GM23338 (cell line): ENCODE results near the gene KCND2.

Source experiments
- CREB1 ChIP-seq: fragments of 250-450 bp; sonication (Bioruptor Pico); IDR thresholded peaks from 2 replicates; pipeline ENCODE4 v1.5.0; 2020; ENCODE audit warnings: low read depth, mild to moderate bottlenecking, moderate library complexity
- CTCF ChIP-seq, 2 experiments: fragments of 200-600 bp in 1 of 2; sonication (generic) in 1 of 2; conservative IDR thresholded peaks; 2 replicates each; pipeline versions ENCODE4 v1.5.1 to v1.6.1; 2016 to 2017; ENCODE audit warnings: antibody characterized with exemption in 2 of 2, low read depth in 2 of 2, mild to moderate bottlenecking in 2 of 2, moderate library complexity in 1 of 2
- EZH2 ChIP-seq: fragments of 200-600 bp; sonication (generic); IDR thresholded peaks from one replicate; pipeline ENCODE4 v1.8.0; 2017; ENCODE audit warnings: antibody characterized with exemption, mild to moderate bottlenecking, low read depth; ENCODE audit not compliant: unreplicated experiment
- EZH2phosphoT487 ChIP-seq: fragments of 200-600 bp; sonication (generic); IDR thresholded peaks from one replicate; pipeline ENCODE4 v1.8.1; 2018; ENCODE audit warnings: antibody characterized with exemption; ENCODE audit not compliant: unreplicated experiment
- JUNB ChIP-seq: IDR thresholded peaks from one replicate; pipeline ENCODE4 v1.6.1; 2016; ENCODE audit warnings: antibody characterized with exemption; ENCODE audit not compliant: unreplicated experiment
- NANOG ChIP-seq: IDR thresholded peaks from 2 replicates; pipeline ENCODE4 v1.6.1; 2016; ENCODE audit warnings: antibody characterized with exemption, borderline replicate concordance
- POLR2AphosphoS5 ChIP-seq: IDR thresholded peaks from 2 replicates; pipeline ENCODE4 v1.6.1; 2016; ENCODE audit warnings: antibody characterized with exemption, low read depth
- ZNF114 ChIP-seq: fragments of 250-450 bp; sonication (Bioruptor Pico); IDR thresholded peaks from 2 replicates; pipeline ENCODE4 v1.5.0; 2020; ENCODE audit warnings: mild to moderate bottlenecking, moderate library complexity
- ZNF331 ChIP-seq: fragments of 250-450 bp; sonication (Bioruptor Pico); IDR thresholded peaks from 2 replicates; pipeline ENCODE4 v1.5.0; 2020; ENCODE audit warnings: low read depth, mild to moderate bottlenecking, moderate library complexity
- TF ChIP-seq, protein P1 (sequence below): IDR thresholded peaks from one replicate; pipeline ENCODE4 v1.6.1; 2018; ENCODE audit warnings: antibody characterized with exemption; ENCODE audit not compliant: unreplicated experiment

- TF ChIP-seq, protein P1, sequence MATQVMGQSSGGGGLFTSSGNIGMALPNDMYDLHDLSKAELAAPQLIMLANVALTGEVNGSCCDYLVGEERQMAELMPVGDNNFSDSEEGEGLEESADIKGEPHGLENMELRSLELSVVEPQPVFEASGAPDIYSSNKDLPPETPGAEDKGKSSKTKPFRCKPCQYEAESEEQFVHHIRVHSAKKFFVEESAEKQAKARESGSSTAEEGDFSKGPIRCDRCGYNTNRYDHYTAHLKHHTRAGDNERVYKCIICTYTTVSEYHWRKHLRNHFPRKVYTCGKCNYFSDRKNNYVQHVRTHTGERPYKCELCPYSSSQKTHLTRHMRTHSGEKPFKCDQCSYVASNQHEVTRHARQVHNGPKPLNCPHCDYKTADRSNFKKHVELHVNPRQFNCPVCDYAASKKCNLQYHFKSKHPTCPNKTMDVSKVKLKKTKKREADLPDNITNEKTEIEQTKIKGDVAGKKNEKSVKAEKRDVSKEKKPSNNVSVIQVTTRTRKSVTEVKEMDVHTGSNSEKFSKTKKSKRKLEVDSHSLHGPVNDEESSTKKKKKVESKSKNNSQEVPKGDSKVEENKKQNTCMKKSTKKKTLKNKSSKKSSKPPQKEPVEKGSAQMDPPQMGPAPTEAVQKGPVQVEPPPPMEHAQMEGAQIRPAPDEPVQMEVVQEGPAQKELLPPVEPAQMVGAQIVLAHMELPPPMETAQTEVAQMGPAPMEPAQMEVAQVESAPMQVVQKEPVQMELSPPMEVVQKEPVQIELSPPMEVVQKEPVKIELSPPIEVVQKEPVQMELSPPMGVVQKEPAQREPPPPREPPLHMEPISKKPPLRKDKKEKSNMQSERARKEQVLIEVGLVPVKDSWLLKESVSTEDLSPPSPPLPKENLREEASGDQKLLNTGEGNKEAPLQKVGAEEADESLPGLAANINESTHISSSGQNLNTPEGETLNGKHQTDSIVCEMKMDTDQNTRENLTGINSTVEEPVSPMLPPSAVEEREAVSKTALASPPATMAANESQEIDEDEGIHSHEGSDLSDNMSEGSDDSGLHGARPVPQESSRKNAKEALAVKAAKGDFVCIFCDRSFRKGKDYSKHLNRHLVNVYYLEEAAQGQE = no peak
- TF ChIP-seq CTCF (conservative IDR thresholded peaks at IDR 0.05; ENCODE audit: low read depth in 2 of 2) = no peak
- TF ChIP-seq POLR2AphosphoS5 = no peak
- TF ChIP-seq EZH2 = no peak
- no peak for TF ChIP-seq EZH2phosphoT487
- no peak for TF ChIP-seq ZNF114 (CRISPR knock-in tag)
- TF ChIP-seq JUNB = no peak
- TF ChIP-seq CREB1 = no peak
- no peak for TF ChIP-seq NANOG
- no peak for TF ChIP-seq ZNF331 (CRISPR knock-in tag)
Measured at GRCh38 chr7:120780938-120781337, 508.0 kb downstream of the KCND2 start.
